Ascending aorta (tissue), 2 donors: ENCODE results near the gene ATP6V1D. TPM values are rescaled to one million over a fixed set of nuclear protein-coding genes. Genes with fewer than 3 reads are reported as not detected.
"Not testable (repeated sequence)": the region's sequence is repeated elsewhere in the genome, so short reads cannot be mapped to it uniquely, and the experiment has no call there.

Experiments
- DNase-seq, 2 donors: peaks; one replicate each; pipeline ENCODE4 v3.0.0-alpha.2; 2019; ENCODE audit warnings: low spot score in 2 of 2
- H3K27ac ChIP-seq, 2 donors: fragments of 200-600 bp; sonication (generic); one replicate each; pipeline ENCODE4 v1.5.1; 2016 to 2017; ENCODE audit warnings: mild to moderate bottlenecking in 1 of 2
- H3K27me3 ChIP-seq: fragments of 200-600 bp; sonication (generic); one replicate; pipeline ENCODE4 v1.5.1; 2017
- H3K36me3 ChIP-seq, 2 donors: fragments of 200-600 bp; sonication (generic); one replicate each; pipeline ENCODE4 v1.5.1; 2016
- H3K4me1 ChIP-seq, 2 donors: fragments of 200-600 bp; sonication (generic); one replicate each; pipeline ENCODE4 v1.5.1; 2016 to 2017; ENCODE audit warnings: mild to moderate bottlenecking in 1 of 2
- H3K4me3 ChIP-seq, 2 donors: fragments of 200-600 bp; sonication (generic); one replicate each; pipeline ENCODE4 v1.5.1; 2016 to 2017; ENCODE audit warnings: mild to moderate bottlenecking in 1 of 2
- H3K9me3 ChIP-seq, 2 donors: fragments of 200-600 bp; sonication (generic); one replicate each; pipeline ENCODE4 v1.5.1; 2016
- intact Hi-C: fragments of 100-400 bp; cut with DNase I; formaldehyde crosslinking; loops from one replicate; pipeline ENCODE4 v1.15.1; 2023
- total RNA-seq: library from RNA; depleted of rRNA; stranded (reverse); fragments of >200 nt; gene quantifications from one replicate; pipeline ENCODE4 v1.1.0, GENCODE V29; 2016
- TF ChIP-seq, protein P1 (sequence below), 3 experiments: fragments of 200-600 bp in 2 of 3; fragments of 450-650 bp in 1 of 3; sonication (generic) in 2 of 3; IDR thresholded peaks; one replicate each; pipeline ENCODE4 v1.5.1; 2016 to 2019; ENCODE audit warnings: antibody characterized with exemption in 3 of 3, mild to moderate bottlenecking in 1 of 3, moderate library complexity in 1 of 3

ATP6V1D gene
- 27.6 TPM for total RNA-seq

DNA sequence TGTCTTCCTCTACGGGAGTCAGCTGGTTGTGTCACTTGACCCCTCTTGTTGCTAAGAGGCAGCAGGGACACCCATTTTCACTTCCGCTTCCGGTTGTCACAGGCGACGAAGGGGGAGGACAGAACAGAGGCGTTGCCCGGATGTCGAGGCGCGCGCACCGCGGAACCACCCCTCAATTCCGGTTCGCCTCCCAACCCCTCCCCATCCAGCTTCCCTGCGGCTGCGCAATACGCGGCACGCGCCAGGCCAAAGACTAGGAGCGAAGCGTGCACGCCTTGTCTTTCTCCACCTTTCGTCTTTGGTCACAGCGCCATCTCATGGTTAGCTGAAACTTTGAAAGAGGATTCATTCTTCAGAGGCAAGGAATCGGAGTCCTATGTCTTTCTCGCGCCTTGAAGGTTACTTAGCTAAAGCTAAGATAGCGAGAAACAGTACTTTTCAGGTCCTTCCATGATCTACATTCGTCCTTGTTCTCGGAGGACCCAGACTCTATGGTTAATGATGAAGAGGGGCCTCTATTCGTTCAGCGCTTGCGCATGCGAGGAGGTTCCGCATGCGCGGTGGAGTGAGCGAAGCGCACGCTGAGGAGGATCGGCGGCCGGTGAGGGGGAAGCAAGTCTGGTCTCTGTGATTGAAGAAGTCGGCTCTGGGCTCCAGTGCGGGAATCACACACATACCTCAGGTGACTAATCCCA, at the start of gene ATP6V1D, which contains the start of gene EIF2S1:
Gene ATP6V1D (minus strand): TSS at position 30 of the 695 bp plus-strand sequence. CDS start 106 bp downstream, outside the sequence.
Gene EIF2S1 (plus strand): TSS at position 554 of the 695 bp plus-strand sequence. CDS start 4,440 bp downstream, outside the sequence.
- no peaks in the 10 kb centered on the region for H3K27me3 ChIP-seq
- peak within 1 kb of the TSS; percentile 87 to 95 for H3K27ac ChIP-seq
- peaks cover 0 to 4% of the 10 kb centered on the region in 2 donors for H3K36me3 ChIP-seq
- H3K9me3 ChIP-seq = no peaks in the 10 kb centered on the region
- DNase-seq = peak; percentile 97 to 99
- TF ChIP-seq, protein P1, sequence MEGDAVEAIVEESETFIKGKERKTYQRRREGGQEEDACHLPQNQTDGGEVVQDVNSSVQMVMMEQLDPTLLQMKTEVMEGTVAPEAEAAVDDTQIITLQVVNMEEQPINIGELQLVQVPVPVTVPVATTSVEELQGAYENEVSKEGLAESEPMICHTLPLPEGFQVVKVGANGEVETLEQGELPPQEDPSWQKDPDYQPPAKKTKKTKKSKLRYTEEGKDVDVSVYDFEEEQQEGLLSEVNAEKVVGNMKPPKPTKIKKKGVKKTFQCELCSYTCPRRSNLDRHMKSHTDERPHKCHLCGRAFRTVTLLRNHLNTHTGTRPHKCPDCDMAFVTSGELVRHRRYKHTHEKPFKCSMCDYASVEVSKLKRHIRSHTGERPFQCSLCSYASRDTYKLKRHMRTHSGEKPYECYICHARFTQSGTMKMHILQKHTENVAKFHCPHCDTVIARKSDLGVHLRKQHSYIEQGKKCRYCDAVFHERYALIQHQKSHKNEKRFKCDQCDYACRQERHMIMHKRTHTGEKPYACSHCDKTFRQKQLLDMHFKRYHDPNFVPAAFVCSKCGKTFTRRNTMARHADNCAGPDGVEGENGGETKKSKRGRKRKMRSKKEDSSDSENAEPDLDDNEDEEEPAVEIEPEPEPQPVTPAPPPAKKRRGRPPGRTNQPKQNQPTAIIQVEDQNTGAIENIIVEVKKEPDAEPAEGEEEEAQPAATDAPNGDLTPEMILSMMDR (IDR thresholded peaks at IDR 0.05) = peak; percentile 97 to 99 (median 98)
- H3K4me1 ChIP-seq = peaks cover 6 to 34% of the 10 kb centered on the region in 2 donors
- intact Hi-C loops = loop anchor here (1.0 to 10.0 kb wide), 3 partner anchors 119 to 853 kb away; partner anchors contain the start of genes GPHN, PALS1 and RDH11
- H3K4me3 ChIP-seq = peak within 1 kb of the TSS; percentile 77 to 85

DNA sequence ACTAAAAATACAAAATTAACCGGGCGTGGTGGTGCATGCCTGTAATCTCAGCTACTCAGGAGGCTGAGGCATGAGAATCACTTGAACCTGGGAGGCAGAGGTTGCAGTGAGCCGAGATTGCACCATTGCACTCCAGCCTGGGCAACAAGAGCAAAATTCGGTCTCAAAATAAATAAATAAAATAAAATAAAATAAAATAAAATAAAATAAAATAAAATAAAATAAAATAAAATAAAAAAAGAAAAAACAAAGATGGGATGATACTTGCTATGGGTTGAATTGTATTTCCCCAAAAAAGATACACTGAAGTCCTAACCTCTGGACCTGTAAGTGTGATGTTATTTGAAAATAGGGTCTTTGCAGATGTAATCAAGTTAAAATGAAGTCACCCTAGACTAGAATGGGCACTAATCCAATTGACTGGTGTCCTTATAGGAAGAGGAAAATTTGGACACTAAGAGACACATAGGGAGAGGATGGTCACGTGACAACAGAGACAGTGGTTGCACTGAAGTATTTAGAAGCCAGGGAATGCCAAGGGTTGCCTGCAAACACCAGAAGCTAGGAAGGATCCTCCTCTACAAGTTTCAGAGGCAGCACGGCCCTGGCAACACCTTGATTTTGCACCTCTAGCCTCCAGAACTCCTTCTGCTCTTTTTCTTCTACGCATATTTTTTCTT, 48.7 kb upstream of the ATP6V1D start:
- DNase-seq, H3K4me1 ChIP-seq, H3K4me3 ChIP-seq, H3K36me3 ChIP-seq, intact Hi-C loops, H3K9me3 ChIP-seq, H3K27me3 ChIP-seq, H3K27ac ChIP-seq: not testable (repeated sequence)

DNA sequence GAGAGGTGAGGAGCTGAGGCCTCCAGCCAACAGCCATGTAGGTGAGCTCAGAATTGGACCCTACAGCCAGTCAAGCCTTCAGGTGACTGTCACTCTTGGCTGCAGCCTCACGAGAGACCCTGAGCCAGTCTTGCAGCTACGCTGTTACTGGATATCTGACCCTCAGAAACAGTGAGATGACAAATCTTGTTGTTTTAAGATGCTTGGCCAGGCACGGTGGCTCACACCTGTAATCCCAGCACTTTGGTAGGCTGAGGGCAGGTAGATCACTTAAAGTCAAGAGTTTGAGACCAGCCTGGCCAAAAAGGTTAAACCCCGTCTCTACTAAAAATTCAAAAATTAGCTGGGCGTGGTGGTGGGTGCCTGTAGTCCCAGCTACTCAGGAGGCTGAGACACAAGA, 46.2 kb upstream of the ATP6V1D start:
- TF ChIP-seq, protein P1 (IDR thresholded peaks at IDR 0.05) = no peak
- intact Hi-C loops = no loop called here
- no peak for DNase-seq
- Histone ChIP-seq H3K36me3 (no peaks in the 10 kb centered on the region), H3K9me3 (no peaks in the 10 kb centered on the region), H3K27ac (no peak overlapping the region), H3K4me1 (no peaks in the 10 kb centered on the region), H3K27me3 (no peaks in the 10 kb centered on the region), H3K4me3 (no peak overlapping the region)

DNA sequence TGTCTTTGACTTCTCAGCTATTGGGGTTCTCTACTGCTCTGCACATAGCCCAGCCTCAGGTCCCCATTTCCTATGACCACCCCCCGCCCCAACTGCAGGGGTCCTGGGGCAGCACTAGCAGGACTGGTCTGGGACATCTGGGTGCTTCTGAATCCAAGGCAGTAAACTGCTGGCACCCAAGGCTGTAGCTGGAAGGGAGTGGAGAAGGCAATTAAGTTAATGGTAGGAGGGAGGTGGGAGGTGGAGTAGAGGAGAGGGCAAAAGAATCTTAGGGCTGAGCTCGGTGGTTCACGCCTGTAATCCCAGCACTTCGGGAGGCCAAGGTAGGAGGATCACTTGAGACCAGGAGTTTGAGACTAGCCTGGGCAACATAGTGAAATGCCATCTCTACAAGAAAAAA, 40.8 kb upstream of the ATP6V1D start:
- intact Hi-C loops = no loop called here
- Histone ChIP-seq H3K27me3 (no peaks in the 10 kb centered on the region), H3K4me1 (no peaks in the 10 kb centered on the region), H3K4me3 (no peak overlapping the region), H3K9me3 (no peaks in the 10 kb centered on the region), H3K36me3 (no peaks in the 10 kb centered on the region), H3K27ac (no peak overlapping the region)
- peak in 1 of 2 donors; percentile 38 for DNase-seq
- TF ChIP-seq, protein P1 (IDR thresholded peaks at IDR 0.05) = no peak

DNA sequence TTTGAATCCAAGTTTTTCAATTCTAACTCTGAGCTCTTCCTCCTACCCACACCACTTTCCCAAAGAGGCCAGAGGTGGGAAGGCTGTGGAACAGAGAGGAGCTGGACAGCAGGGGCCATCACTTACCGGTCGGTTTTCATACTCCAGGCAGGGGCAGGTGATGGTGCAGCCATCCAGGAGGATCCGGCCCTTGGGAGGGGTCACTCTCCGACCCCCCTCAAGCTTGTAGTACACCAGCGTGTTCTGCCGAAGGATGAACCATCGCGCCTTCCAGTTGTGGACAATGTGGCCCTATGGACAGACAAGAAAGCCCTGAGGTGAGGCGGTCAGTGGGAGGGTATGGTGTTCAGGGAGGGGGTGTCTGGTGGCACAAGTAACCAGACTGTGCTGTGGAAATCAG, 37.9 kb upstream of the ATP6V1D start:
- H3K4me3 ChIP-seq = no peak overlapping the region
- no peaks in the 10 kb centered on the region for H3K4me1 ChIP-seq
- TF ChIP-seq, protein P1 (IDR thresholded peaks at IDR 0.05) = no peak
- H3K27me3 ChIP-seq = no peaks in the 10 kb centered on the region
- no peaks in the 10 kb centered on the region for H3K36me3 ChIP-seq
- H3K27ac ChIP-seq = no peak overlapping the region
- intact Hi-C loops = no loop called here
- H3K9me3 ChIP-seq = no peaks in the 10 kb centered on the region
- DNase-seq = no peak

DNA sequence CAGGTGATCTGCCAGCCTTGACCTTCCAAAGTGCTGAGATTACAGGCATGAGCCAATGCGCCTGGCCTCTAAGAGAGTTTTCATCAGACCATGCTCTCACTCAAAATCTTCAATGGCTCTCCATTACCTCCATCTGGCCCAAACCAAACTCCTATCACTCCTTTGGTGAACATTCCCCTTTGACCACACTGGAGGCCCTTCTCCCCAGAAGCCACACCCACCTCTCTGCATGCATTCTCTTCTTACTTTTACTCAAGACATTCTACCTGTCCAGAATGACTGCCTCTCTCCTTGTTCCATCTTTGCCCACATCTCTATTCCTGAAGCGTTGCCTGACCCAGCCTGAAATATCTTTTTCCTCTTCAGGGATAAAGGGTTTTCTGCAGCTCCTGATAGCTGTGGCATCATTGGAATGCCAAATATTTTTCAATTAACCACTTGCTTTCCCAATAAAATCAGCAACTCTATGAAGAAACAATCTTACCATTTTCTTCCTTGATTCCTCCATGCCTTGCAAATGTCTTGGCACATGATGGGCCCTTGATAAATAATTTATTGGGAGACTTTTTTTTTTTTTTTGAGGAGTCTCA, 36.9 kb upstream of the ATP6V1D start:
- no peak for DNase-seq
- Histone ChIP-seq H3K27ac (no peak overlapping the region), H3K4me3 (no peak overlapping the region), H3K36me3 (no peaks in the 10 kb centered on the region), H3K27me3 (no peaks in the 10 kb centered on the region), H3K4me1 (no peaks in the 10 kb centered on the region), H3K9me3 (no peaks in the 10 kb centered on the region)
- intact Hi-C loops = no loop called here
- TF ChIP-seq, protein P1 (IDR thresholded peaks at IDR 0.05) = no peak
